Measurements from ENCODE around the gene PGS1.

PGS1 gene

GRCh38 chr17:78400581-78401240 lies 22.3 kb downstream of the PGS1 start:
- no peak for DNase-seq
- Histone ChIP-seq H3K36me3 (replicated peaks) (peaks cover 66% of the 10 kb centered on the region), H3K27ac (no peak overlapping the region), H3K4me3 (ENCODE audit: low read depth, low read length) (no peak overlapping the region), H3K27me3 (replicated peaks) (no peaks in the 10 kb centered on the region)
- no peak for TF ChIP-seq CTCF (IDR thresholded peaks at IDR 0.05; ENCODE audit: low read depth, low read length, missing control alignments)
- in situ Hi-C loops (cut with HindIII; ENCODE audit: low pct_ligation_motif_present, low sequenced_read_pairs): no loop called here

- Histone ChIP-seq H3K27me3 (replicated peaks) (no peaks in the 10 kb centered on the region), H3K4me3 (ENCODE audit: low read depth, low read length) (no peak overlapping the region), H3K27ac (no peak overlapping the region), H3K36me3 (replicated peaks) (peaks cover 66% of the 10 kb centered on the region)
- TF ChIP-seq CTCF (IDR thresholded peaks at IDR 0.05; ENCODE audit: low read depth, low read length, missing control alignments): no peak
- no peak for DNase-seq
- in situ Hi-C loops (cut with HindIII; ENCODE audit: low pct_ligation_motif_present, low sequenced_read_pairs): no loop called here
Measured at GRCh38 chr17:78401246-78401645, 22.8 kb downstream of the PGS1 start.

DNA sequence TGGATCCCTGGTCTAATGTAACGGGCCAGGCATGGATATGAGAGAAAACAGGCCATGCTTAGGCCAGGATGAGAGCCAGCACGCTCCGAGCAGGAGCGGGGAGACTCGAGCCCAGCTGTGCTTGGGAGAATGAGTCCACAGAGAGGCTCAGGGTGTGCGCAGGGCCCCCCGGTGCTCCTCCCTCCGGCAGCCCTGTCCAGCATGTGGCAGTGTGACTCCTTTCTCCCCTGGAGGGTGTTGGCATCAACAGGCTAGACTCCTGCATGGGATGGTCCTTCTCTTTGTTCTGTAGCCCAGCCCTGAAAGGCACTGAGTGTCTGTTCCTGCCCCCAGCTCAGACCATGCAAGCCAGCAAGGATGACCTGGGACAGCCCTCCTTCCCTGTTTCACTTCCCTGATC lies 23.4 kb downstream of the PGS1 start:
- in situ Hi-C loops (cut with HindIII; ENCODE audit: low pct_ligation_motif_present, low sequenced_read_pairs): no loop called here
- H3K36me3 ChIP-seq (replicated peaks): peaks cover 64% of the 10 kb centered on the region
- no peaks in the 10 kb centered on the region for H3K27me3 ChIP-seq (replicated peaks)
- no peak overlapping the region for H3K27ac ChIP-seq
- no peak for TF ChIP-seq CTCF (IDR thresholded peaks at IDR 0.05; ENCODE audit: low read depth, low read length, missing control alignments)
- DNase-seq: no peak
- no peak overlapping the region for H3K4me3 ChIP-seq (ENCODE audit: low read depth, low read length)

- no peak for TF ChIP-seq CTCF (IDR thresholded peaks at IDR 0.05; ENCODE audit: low read depth, low read length, missing control alignments)
- H3K36me3 ChIP-seq (replicated peaks): peaks cover 53% of the 10 kb centered on the region
- no peak for DNase-seq
- in situ Hi-C loops (cut with HindIII; ENCODE audit: low pct_ligation_motif_present, low sequenced_read_pairs): no loop called here
- no peak overlapping the region for H3K27ac ChIP-seq
- H3K4me3 ChIP-seq (ENCODE audit: low read depth, low read length): no peak overlapping the region
- no peaks in the 10 kb centered on the region for H3K27me3 ChIP-seq (replicated peaks)
Measured at GRCh38 chr17:78403822-78404221, 25.4 kb downstream of the PGS1 start.

- Histone ChIP-seq H3K4me3 (ENCODE audit: low read depth, low read length) (no peak overlapping the region), H3K27ac (no peak overlapping the region), H3K36me3 (replicated peaks) (peaks cover 30% of the 10 kb centered on the region), H3K27me3 (replicated peaks) (no peaks in the 10 kb centered on the region)
- DNase-seq: no peak
- TF ChIP-seq CTCF (IDR thresholded peaks at IDR 0.05; ENCODE audit: low read depth, low read length, missing control alignments): no peak
- in situ Hi-C loops (cut with HindIII; ENCODE audit: low pct_ligation_motif_present, low sequenced_read_pairs): no loop called here
Measured at GRCh38 chr17:78406396-78406795, 27.9 kb downstream of the PGS1 start.

GRCh38 chr17:78406920-78407319 lies 28.5 kb downstream of the PGS1 start:
- TF ChIP-seq CTCF (IDR thresholded peaks at IDR 0.05; ENCODE audit: low read depth, low read length, missing control alignments): no peak
- Histone ChIP-seq H3K27ac (no peak overlapping the region), H3K27me3 (replicated peaks) (no peaks in the 10 kb centered on the region), H3K36me3 (replicated peaks) (peaks cover 30% of the 10 kb centered on the region), H3K4me3 (ENCODE audit: low read depth, low read length) (no peak overlapping the region)
- no peak for DNase-seq
- in situ Hi-C loops (cut with HindIII; ENCODE audit: low pct_ligation_motif_present, low sequenced_read_pairs): no loop called here

Measured in brain microvascular endothelial cell (primary cell).